Adipocyte (in vitro differentiated cells): ENCODE results near the gene DCTN4.
A peak's percentile ranks its signal among the peaks of the same experiment; 100 is the strongest.

ENCODE experiments used
- DNase-seq: peaks from one replicate; pipeline ENCODE4 v3.0.0-alpha.2; 2015; ENCODE audit warnings: low read depth
- H3K27me3 ChIP-seq: replicated peaks from 2 replicates; pipeline ENCODE4 v1.7.0; 2013; ENCODE audit warnings: mild to moderate bottlenecking, low read length, moderate library complexity; ENCODE audit not compliant: control insufficient read depth, insufficient read depth
- H3K36me3 ChIP-seq: 2 replicates; pipeline ENCODE4 v1.7.0; 2013; ENCODE audit warnings: low read length, mild to moderate bottlenecking, moderate library complexity; ENCODE audit not compliant: control insufficient read depth, insufficient read depth, severe bottlenecking
- H3K4me1 ChIP-seq: 2 replicates; pipeline ENCODE4 v1.7.0; 2013; ENCODE audit warnings: mild to moderate bottlenecking, low read length, moderate library complexity; ENCODE audit not compliant: control insufficient read depth, insufficient read depth
- H3K4me3 ChIP-seq: 2 replicates; pipeline ENCODE4 v1.7.0; 2013; ENCODE audit warnings: mild to moderate bottlenecking, low read length, moderate library complexity
- H3K9ac ChIP-seq: 2 replicates; pipeline ENCODE4 v1.7.0; 2013; ENCODE audit warnings: mild to moderate bottlenecking, low read length, moderate library complexity
- H3K9me3 ChIP-seq: 2 replicates; pipeline ENCODE4 v1.7.0; 2013; ENCODE audit warnings: mild to moderate bottlenecking, low read length, moderate library complexity; ENCODE audit not compliant: control insufficient read depth

DCTN4 gene

DNA sequence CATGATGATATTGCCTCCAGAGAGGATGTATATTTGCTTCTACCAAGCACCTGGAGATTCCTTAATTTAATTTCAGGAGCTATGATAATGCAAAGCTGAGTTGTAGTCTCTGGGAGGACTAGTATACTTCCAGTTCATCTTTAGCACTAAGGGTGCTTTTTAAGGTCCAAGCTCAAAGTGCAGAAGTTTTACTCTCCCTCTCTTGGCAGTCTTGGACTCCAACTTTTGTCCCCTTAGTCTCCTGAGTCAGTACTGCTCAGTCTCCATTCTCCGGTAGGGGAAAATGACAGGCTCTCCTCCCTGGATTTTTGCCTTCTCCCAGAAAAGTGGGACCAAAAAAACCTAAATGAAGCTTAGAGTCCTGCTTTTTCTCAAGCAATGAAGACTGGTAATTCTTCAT, 28.1 kb upstream of the DCTN4 start:
- DNase-seq: no peak
- no peaks in the 10 kb centered on the region for H3K27me3 ChIP-seq
- H3K9ac ChIP-seq: peak overlapping the region; percentile 62
- H3K36me3 ChIP-seq: peaks cover 9% of the 10 kb centered on the region
- peaks cover 90% of the 10 kb centered on the region for H3K4me1 ChIP-seq
- H3K9me3 ChIP-seq: no peaks in the 10 kb centered on the region
- H3K4me3 ChIP-seq: peak overlapping the region; percentile 60

DNA sequence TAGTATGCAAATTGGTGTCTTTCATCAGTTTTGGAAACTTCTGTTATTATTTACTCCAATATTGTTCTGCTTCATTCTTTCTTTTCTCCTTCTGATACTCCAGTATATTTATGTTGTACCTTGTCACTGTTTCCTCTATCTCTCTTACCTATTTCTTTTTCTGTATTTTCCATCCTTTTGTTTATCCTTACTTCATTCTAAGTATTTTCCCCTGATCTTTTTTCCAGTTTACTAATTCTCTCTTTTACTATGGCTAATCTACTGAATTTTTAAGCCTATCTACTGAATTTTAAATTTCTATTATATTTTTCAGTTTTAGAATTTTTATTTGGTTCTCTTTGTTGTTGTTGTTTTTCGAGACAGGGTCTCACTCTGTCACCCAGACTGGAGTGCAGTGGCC, 27.1 kb upstream of the DCTN4 start:
- no peaks in the 10 kb centered on the region for H3K9me3 ChIP-seq
- H3K27me3 ChIP-seq: no peaks in the 10 kb centered on the region
- peaks cover 11% of the 10 kb centered on the region for H3K36me3 ChIP-seq
- no peak overlapping the region for H3K9ac ChIP-seq
- H3K4me1 ChIP-seq: peaks cover 88% of the 10 kb centered on the region
- DNase-seq: no peak
- H3K4me3 ChIP-seq: peak overlapping the region; percentile 10

DNA sequence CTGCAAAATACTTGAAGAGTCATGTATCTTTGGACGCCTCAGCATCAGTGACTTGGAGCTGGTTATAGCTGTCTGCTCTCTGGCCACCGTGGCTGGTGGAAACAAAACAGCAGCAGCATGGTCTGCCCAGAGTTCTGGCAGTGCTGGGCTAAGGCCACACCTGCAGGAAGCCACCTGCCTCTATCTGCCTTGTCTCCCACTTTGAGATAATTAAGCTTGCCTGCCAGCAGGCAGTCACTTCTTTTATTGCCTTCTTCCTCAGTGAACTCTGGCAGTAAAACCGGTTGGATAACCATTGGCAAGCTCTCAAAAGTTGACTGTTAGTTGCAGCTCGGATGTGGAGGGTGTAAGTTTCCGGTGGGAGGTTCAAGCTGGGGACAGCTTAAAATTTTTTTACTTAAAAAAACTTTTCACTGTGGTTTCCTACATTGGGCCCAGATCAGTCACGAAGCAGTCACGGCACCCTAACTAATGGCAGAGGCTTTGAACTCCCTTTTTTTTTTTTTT, 24.7 kb upstream of the DCTN4 start:
- peak overlapping the region; percentile 99 for H3K9ac ChIP-seq
- H3K36me3 ChIP-seq: peaks cover 13% of the 10 kb centered on the region
- no peaks in the 10 kb centered on the region for H3K27me3 ChIP-seq
- H3K4me1 ChIP-seq: peaks cover 76% of the 10 kb centered on the region
- peak overlapping the region; percentile 78 for H3K4me3 ChIP-seq
- no peaks in the 10 kb centered on the region for H3K9me3 ChIP-seq
- DNase-seq: peak; percentile 87

DNA sequence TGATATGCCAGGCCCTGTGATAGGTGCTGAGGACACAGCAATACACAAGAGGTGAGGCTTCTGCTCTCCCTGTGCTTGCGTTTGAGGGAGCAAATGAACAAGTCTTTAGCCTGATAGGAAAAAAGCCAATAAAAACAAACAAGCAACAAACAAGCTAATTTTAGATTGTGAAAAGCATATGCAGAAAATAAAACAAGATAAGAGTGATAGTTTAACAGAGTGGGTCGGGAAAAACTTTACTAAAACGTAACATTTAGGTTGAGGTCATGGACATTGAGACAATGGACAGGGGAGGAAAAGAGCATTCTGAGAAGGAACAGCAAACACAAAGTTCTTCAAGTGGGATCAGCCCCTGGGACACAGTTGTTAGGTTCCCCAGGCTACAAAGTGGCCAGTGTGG, 24.0 kb upstream of the DCTN4 start:
- H3K4me3 ChIP-seq: peak overlapping the region; percentile 78
- H3K27me3 ChIP-seq: no peaks in the 10 kb centered on the region
- H3K36me3 ChIP-seq: peaks cover 13% of the 10 kb centered on the region
- peak overlapping the region; percentile 99 for H3K9ac ChIP-seq
- peaks cover 75% of the 10 kb centered on the region for H3K4me1 ChIP-seq
- no peaks in the 10 kb centered on the region for H3K9me3 ChIP-seq
- no peak for DNase-seq

DNA sequence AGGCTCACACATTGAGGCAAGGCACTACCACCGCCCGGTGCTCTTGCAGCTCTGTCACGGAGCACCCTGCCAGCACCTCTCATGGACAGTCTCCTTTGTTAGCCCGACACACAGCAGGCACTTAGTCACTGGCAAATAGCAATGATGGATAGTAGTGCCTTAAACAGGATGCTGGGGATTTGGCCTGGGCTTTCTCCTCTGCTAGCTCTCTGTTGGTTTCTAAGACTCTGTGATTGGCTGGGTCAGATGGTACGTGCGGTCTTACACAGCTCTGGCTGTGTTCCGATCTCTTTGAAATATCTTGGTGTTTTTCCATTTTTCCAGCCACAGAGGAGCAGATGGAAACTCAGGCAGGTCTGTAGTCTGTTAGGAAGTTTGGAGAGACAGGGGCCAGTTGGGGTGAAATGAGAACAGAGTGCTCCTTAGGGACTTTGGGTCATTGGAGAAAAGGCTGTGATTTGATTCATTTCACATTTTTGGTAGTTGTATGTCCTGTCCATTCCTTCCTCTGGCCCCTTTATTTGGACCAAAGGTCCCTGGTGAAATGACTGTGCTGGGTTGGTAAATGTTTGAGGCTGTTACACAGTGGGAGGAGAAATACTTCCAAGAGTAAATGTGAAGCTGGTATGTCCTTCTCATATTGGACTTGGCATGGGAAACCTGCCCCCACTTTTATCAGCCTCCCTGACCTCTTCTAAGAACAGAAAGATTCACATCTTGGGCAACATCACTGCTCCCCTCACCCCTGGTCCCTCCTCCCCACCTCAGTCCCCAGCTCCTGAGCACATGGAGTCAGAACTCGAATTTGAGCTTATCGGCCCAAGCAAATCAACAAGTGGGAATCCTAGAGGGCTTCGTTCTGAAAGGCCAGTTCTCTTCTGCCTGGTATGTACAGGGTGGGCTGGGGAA, 23.1 kb upstream of the DCTN4 start:
- DNase-seq: peak; percentile 91
- H3K4me3 ChIP-seq: peak overlapping the region; percentile 92
- peaks cover 74% of the 10 kb centered on the region for H3K4me1 ChIP-seq

DNA sequence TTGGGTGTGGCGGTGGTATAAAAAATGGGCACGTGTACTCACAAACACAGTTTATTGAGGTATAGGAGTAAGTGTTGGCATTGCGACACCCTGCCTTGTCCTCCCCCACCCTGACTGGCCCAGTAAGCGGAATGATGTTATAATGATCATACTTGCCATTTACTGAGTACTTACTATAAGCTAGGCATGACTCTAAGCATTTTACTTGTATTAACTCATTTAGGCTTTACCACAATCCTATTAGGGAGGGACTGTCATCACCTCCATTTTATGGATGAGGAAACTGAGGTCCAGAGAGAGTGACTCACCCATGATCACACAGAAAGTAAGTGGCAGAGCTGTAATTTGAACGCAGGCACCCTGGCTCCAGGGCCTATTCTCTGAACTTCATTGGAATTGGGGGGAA, 22.0 kb upstream of the DCTN4 start:
- Histone ChIP-seq H3K36me3 (peaks cover 11% of the 10 kb centered on the region), H3K4me1 (peaks cover 66% of the 10 kb centered on the region), H3K4me3 (peak overlapping the region; percentile 92), H3K27me3 (no peaks in the 10 kb centered on the region), H3K9ac (peak overlapping the region; percentile 99), H3K9me3 (no peaks in the 10 kb centered on the region)
- peak; percentile 46 for DNase-seq

More for the DNA sequence above, 23.1 kb upstream of the DCTN4 start:
- Histone ChIP-seq H3K27me3 (no peaks in the 10 kb centered on the region), H3K36me3 (peaks cover 13% of the 10 kb centered on the region), H3K9ac (peak overlapping the region; percentile 99), H3K9me3 (no peaks in the 10 kb centered on the region)

DNA sequence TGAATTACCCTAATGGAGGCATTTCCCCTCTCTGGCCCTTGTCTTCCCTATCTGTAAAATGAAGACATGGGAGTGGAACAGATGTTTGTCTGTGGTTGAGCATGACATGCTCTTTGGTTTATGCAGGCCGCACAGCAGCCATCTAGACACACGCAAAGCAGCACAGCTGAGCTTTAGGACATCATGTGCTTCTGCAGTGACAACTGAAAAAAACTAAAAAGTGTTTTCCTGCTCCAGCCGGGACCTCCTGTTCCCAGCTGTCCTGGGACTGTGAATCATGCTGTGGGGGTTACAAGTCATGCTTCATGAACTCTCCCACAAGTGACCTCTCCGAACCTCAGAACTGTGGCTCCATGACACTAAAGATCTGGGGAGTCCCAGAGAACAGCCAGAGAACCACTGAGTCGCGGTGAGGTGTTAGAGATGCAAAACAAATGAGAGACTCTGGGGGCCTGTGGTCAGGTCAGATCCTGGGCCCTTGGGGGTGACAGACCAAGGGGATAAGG, 21.4 kb upstream of the DCTN4 start:
- Histone ChIP-seq H3K9me3 (no peaks in the 10 kb centered on the region), H3K4me3 (peak overlapping the region; percentile 92), H3K36me3 (peaks cover 8% of the 10 kb centered on the region), H3K9ac (peak overlapping the region; percentile 99), H3K27me3 (no peaks in the 10 kb centered on the region), H3K4me1 (peaks cover 60% of the 10 kb centered on the region)
- DNase-seq: peak; percentile 50

DNA sequence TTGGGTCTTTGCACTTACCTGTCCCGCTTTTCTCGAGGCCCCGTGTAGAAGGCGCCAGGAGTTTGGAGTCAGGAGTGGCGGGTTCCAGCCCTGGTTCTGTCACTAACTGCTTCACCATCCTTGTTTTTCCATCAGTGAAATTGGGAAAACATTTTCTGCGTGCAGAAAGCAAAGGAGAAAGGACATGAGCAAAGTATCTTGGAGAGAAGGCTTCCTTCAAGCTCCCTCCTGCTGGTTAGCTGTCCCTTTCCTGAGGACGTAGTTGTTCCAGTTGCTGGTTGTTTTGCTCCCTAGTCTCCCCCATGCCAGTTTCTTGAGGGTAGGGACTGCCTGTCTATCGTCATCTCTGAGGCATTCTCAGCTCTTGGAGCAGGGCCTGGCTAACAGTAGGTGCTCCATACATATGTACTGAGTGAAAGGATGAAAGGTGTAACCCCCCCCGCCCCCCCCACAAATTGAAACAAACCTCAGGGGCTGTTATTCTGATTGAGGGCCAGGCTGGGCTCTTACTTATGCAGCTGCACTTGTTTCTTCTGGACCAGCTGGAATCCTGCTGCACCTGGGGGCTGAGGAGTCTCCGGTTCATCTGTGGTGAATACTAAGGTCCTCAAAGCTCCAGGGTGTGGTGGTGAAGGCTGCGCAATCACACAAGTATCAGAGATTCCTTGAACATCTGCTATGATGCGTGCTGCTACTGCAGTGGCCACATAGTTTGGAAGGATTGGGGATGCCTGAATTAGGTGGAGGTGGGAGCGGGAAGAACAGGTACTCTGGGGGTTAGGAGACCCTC, 20.8 kb upstream of the DCTN4 start:
- Histone ChIP-seq H3K9ac (peak overlapping the region; percentile 99), H3K9me3 (no peaks in the 10 kb centered on the region), H3K36me3 (peaks cover 8% of the 10 kb centered on the region), H3K4me3 (peak overlapping the region; percentile 92), H3K4me1 (peaks cover 54% of the 10 kb centered on the region), H3K27me3 (no peaks in the 10 kb centered on the region)
- peak; percentile 49 for DNase-seq

DNA sequence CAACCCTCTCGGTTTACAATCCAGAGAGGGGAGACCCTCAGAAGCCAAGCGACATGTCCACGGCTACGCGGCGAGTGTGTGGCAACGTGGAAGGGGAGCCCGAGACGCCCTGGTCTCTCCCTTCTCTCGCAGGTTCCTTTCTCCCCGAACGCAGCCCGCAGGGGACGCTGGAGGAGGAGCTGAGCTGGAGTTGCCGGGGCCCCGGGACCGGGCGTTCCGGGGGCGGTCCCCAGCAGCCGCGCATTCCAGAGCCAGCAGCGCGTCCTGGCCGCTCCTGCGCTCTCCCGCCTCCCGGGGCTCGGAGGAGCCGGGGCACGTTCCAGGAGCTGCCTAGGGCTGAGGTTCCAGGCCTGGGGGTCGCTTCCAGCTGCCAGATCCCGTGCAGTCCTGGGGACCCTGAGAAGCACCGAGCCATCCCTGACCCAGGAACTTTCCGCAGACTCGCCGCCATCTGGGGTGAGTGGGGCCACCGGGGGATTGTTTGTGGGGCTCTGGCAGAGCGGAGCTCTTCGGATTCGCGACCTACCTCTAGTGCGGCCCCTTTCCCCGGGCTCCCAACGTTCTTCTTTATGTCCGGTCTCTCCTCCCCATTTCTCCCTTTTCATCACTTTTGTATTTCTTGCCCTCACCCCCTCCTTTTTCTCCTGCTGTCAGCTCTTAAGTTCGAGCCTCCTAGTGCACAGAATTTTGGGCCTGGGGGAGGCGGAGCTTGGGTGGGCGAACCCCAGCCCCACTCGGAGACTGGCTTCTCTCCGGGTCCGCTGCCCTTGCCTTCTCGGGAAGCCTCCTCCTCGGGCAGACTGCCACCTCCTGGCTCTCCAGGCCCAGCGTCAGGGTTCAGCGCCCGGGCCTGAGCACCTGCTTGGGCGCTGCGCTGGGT, 19.9 kb upstream of the DCTN4 start, which contains the start of gene SMIM3:
Gene SMIM3, plus strand, starts transcription at position 241 of the 880 bp plus-strand sequence. CDS start 16,684 bp downstream, outside the sequence.
- Histone ChIP-seq H3K4me3 (peak within 1 kb of the TSS; percentile 92), H3K9me3 (no peaks in the 10 kb centered on the region), H3K4me1 (peaks cover 52% of the 10 kb centered on the region), H3K36me3 (peaks cover 8% of the 10 kb centered on the region), H3K27me3 (no peaks in the 10 kb centered on the region), H3K9ac (peak within 1 kb of the TSS; percentile 99)
- peak; percentile 95 for DNase-seq

DNA sequence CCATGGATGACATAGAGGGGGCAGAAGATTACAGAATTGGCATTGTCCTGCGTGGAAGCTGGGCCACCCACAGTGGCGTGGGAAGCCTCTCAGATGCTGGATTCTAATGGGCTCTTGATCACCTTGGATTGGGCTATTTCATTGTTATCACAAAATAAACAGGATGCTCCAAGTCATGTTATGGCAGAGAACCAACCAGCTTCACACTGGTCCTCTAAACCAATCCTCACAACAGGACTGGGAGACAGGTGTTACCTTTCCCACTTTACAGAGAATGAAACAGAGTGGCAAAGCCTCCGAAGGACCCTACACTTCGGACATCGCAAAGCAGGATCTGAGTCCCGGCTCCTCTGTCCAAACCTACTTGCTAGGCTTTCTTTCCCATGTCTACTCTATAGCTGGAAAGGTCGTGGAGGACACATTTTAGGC, 19.3 kb upstream of the DCTN4 start:
- Histone ChIP-seq H3K9ac (peak overlapping the region; percentile 99), H3K4me3 (peak overlapping the region; percentile 92)
- DNase-seq: no peak

More for the DNA sequence above, 19.3 kb upstream of the DCTN4 start:
- Histone ChIP-seq H3K9me3 (no peaks in the 10 kb centered on the region), H3K4me1 (peaks cover 53% of the 10 kb centered on the region), H3K27me3 (no peaks in the 10 kb centered on the region), H3K36me3 (peaks cover 8% of the 10 kb centered on the region)
